ENCODE results near the gene TFEB.
A peak's percentile ranks its signal among the peaks of the same experiment; 100 is the strongest.

Gene TFEB

DNA sequence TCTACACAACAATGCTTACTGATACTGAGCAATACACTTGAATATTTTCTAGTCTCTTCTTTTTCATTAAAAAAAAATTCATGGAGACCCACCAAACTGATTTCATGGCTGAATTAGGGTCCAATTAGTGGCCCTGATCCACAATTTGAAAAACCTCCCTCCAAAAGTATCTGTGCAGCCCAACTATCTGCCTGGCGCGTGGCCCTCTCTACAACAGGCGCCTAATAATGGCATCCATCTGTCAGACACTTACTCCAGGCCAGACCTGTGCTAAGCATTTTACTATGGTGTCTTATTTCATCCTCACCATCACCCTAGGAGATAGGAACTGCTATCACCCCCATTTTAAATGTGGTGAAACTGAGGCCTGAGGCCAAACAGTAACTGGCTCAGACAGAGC is 14.0 kb downstream of the TFEB start:
- no peak for DNase-seq

GRCh38 chr6:41720783-41721182 is 14.6 kb downstream of the TFEB start:
- no peak for DNase-seq

DNA sequence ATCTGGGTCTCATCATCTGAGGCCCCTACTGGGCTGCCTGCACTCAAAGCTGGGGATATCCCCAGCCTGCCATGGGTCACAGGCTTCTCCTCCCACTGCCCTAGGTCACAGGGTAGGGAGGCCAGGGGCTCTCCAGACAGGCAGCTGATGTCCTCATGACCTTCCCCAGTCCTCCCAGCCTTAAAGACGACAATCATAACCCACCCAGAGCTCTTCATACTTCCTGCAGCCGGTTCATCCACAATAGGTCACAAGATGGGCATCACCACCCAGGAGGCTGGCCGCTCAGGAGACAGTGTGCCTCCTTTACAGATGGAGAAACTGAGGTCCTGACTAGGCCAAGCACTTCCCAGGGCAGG is 15.2 kb downstream of the TFEB start:
- DNase-seq = no peak

DNA sequence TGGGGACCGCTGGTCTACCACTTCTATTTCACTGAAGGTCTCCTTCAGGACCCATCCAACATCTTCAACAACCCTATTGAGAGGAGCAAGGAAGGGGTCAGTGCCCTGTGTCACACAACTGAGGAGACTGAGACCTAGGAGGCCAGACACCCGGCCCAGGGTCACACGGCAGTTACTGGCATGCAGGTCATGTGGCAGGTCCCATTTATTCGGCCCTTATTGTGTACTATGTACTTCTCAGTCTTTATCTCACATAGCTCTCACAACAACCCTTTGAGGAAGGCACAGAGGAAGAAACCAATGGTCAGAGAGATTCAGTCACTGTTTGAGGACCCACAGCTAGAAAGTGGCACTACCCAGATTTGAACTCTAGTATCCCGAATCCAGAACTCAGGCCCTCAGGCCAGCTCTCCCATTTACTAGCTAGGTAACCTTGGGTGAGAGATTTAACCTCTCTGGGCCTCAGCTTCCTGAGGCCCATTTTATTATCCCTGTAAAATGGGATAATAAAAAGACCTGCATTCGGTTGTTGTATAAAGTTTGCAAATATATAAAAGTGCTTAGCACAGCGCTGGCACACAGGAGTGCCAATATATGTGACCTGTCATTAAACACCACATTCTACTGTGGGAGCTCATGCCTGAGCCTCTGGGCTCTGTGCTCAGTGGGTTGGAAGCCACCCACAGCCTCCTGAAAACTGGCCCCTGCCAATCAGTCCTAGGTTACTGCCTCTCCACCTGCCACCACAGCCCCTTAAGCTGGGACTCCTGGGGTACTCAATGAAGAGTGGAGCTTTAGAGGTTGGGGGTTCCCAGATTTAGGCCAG is 15.8 kb downstream of the TFEB start:
- DNase-seq = no peak

DNA sequence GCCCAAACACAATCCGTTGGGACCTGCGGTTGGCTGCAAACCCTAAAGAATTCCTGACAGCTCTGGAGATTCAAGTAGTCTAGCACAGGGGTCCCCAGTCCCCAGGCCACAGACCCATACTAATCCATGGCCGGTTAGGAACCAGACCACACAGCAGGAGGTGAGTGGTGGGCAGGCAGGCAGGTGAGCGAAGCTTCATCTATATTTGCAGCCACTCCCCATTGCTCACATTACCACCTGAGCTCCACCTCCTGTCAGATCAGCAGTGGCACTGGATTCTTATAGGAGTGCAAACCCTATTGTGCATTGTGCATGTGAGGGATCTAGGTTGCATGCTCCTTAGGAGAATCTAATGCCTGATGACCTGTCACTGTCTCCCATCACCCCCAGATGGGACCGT is 16.6 kb downstream of the TFEB start:
- DNase-seq = no peak

DNA sequence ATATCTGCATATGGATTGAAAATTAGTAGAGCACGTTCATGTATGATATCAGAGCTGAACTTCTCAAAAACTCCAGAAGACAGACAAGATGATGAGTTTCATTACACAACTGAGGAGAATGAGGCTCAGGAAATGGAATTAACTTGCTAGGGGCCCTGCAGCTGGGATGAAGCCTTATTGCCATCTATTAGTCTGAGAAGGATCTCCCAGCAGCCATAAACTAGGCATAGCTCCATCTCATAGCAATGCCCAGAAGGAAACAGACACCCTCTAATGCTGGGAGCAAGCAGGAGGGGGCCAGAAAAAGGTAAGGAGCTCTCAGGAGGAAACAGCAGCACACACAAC is 18.0 kb downstream of the TFEB start:
- no peak for DNase-seq

DNA sequence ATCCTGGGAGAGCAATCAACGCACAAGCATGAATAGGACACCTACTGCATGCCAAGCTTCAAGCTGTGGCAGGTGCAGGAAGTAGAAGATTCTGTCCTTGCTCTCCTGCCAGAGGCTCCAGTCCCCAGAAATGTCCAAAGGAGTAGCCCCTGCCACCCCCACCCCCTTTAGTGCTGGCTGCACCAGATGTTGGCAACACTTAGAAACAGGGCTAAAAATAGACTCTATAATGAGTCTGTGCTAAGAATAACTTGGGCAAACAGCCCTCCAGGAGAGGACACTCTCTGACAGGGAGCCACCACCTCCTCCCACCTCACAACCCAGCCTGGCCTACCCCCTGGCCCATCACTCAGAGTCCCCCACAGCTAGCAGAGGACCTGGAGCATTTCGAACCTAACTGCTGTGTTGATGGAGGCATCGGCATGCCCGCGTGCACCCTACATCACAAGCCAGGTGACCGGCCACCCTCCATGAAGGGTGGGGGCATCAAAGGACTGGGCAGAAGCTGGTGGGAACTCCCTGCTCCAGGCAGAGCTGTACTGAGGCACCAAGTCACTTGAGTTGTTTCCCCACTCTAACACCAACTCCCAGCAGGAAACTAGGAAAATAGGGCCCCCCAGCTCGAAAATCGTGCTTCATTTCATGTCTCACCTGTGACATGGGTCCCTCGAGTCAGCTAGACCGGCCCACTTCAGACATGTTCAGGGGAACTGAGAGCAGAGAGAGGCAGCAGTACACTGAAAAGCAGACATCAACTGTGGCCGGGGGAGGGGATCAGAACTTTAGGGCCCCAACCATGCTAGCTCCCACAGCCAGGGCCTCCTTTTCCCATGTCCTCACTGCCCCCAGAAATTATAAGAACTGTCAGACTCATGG is 18.7 kb downstream of the TFEB start:
- no peak for DNase-seq

GRCh38 chr6:41715795-41716515 is 19.5 kb downstream of the TFEB start:
- no peak for DNase-seq

- no peak for DNase-seq
Measured at GRCh38 chr6:41714556-41715273, 20.7 kb downstream of the TFEB start.

- DNase-seq = no peak
Measured at GRCh38 chr6:41713650-41714291, 21.6 kb downstream of the TFEB start.

DNA sequence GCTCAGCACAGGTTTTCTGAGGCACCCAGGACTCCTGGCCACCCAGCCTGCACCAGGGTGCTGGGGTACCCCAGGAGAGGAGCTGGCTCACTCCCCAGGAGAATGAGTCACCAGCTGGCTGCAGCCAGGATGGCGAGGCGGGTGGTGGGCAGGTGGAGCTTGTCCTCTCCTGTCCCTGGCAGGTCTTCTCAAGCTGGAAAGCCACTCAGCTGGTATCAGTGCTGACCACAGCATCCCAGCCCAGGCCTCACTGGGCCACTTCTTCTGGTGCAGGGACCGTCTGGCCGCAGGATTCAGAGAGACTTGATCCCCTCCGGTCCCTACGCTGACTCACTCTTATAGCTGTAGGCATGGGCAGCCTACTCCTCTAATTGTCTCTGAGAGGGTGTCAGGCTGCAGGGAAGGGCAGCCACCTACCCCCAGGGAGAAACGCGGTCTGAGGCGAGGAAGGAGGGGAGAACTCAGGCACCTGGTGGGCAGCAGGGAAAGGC is 22.2 kb downstream of the TFEB start:
- no peak for DNase-seq

- no peak for DNase-seq
Measured at GRCh38 chr6:41712651-41713103, 22.7 kb downstream of the TFEB start.

DNA sequence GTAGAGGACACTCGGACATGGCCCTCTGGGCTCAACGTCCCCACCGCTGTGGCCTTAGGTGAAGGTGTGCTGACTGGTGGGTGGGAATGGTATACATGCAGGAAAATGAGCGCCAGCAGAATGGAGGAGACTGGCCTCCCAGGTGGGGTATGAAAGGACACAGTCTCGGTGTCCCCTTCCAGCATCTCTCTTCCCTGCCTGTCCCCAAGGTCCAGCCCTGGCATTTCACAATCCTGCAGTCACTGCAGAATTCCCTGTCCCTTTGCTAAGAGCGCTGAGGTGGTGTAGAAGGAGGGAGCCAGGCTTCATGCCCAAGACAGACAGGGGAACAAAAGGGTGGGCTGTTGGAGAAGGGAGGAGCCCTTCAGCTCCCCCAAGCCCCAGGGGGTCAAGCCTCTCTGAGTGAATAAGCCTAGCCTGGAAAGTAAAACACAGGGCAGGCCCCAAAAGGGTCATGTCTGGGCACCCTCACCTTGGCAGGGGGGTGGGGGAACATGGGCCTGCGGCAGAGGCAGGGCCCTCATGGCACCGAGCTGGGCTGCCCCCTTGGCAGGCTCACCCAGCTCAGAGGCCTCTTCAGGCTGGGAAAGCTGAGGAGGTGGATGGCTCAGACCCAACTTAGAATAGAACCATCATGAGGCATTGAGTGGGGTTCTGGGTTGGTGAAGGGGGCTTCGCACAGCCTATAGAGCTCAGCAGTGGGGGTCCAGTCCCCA is 23.9 kb downstream of the TFEB start:
- no peak for DNase-seq

DNA sequence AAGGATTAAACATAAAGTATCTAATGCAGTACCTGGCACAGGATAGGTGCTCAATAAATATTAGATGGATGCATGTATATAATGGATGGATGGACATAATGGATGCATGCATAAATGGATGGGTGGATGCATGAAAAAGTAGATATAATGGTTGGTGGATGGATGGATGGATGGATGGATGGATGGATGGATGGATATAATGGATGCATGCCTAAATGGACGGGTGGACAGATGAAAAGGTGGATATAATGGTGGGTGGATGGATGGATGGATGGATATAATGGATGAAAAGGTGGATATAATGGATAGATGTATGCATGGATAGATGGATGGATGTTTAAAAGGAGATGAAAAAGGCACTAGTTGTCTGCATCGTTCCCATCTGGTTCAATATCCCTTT is 26.0 kb downstream of the TFEB start:
- DNase-seq = no peak

DNA sequence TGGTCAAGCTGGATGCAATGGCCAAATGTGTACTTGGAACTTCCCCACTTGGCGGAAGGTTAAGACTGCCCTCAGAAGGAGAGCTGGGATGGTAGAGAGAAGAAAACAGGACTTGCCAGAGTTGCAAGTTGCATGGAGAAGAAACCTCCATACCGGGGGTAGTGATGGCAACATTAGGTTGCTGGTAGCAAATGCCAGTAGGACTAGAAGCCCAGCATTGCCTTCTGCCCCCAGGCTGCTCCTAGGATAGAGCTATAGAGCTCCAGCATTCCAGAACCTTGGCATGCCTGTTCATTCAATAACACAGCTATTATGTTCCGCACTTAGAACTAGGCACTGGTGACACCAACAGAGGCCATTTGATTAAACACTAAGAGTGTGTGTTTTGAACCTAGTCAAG is 26.6 kb downstream of the TFEB start:
- no peak for DNase-seq

- DNase-seq = no peak
Measured at GRCh38 chr6:41707565-41708200, 27.7 kb downstream of the TFEB start.

GRCh38 chr6:41706876-41707564 is 28.4 kb downstream of the TFEB start:
- peak; percentile 37 for DNase-seq

- peak; percentile 66 for DNase-seq
Measured at GRCh38 chr6:41705996-41706835, 29.2 kb downstream of the TFEB start.

Measured in fibroblast of skin of scalp (primary cell).